ENCODE results near the gene PPP1R14D.

The PPP1R14D gene

GRCh38 chr15:40812721-40813425 is 15.6 kb downstream of the PPP1R14D start:
- no peak overlapping the region for H3K27ac ChIP-seq
- no peak for TF ChIP-seq CTCF (IDR thresholded peaks at IDR 0.05)
- TF ChIP-seq ZFX (IDR thresholded peaks at IDR 0.05; ENCODE audit: borderline replicate concordance) = no peak

GRCh38 chr15:40808861-40809450 is 19.6 kb downstream of the PPP1R14D start:
- TF ChIP-seq CTCF (IDR thresholded peaks at IDR 0.05) (no peak), ZFX (IDR thresholded peaks at IDR 0.05; ENCODE audit: borderline replicate concordance) (no peak)
- no peak overlapping the region for H3K27ac ChIP-seq

- peak overlapping the region; percentile 77 for H3K27ac ChIP-seq
These were observed 20.5 kb downstream of the PPP1R14D start for GRCh38 chr15:40807888-40808461.

GRCh38 chr15:40807028-40807887 is 21.2 kb downstream of the PPP1R14D start, which contains the start of the genes DNAJC17 and ZFYVE19:
TSS of gene DNAJC17 (minus strand) at chr15:40807473. CDS start at chr15:40807446, 27 bp downstream.
TSS of gene ZFYVE19 (plus strand) at chr15:40807089. CDS start at chr15:40807590, 501 bp downstream.
- H3K27ac ChIP-seq = peak within 1 kb of the TSS; percentile 77

More at GRCh38 chr15:40807888-40808461, 20.5 kb downstream of the PPP1R14D start:
- TF ChIP-seq CTCF (IDR thresholded peaks at IDR 0.05) (no peak), ZFX (IDR thresholded peaks at IDR 0.05; ENCODE audit: borderline replicate concordance) (no peak)

GRCh38 chr15:40806672-40807027 is 21.9 kb downstream of the PPP1R14D start:
- TF ChIP-seq ZFX (IDR thresholded peaks at IDR 0.05; ENCODE audit: borderline replicate concordance) = no peak
- TF ChIP-seq CTCF (IDR thresholded peaks at IDR 0.05) = no peak
- peak overlapping the region; percentile 77 for H3K27ac ChIP-seq

More at GRCh38 chr15:40807028-40807887, 21.2 kb downstream of the PPP1R14D start, which contains the start of the genes DNAJC17 and ZFYVE19:
- TF ChIP-seq CTCF (IDR thresholded peaks at IDR 0.05) = peak; percentile 13
- TF ChIP-seq ZFX (IDR thresholded peaks at IDR 0.05; ENCODE audit: borderline replicate concordance) = no peak

- peak overlapping the region; percentile 27; the same call in 1 of the 2 replicates for H3K27ac ChIP-seq
- no peak for TF ChIP-seq ZFX (IDR thresholded peaks at IDR 0.05; ENCODE audit: borderline replicate concordance)
- TF ChIP-seq CTCF (IDR thresholded peaks at IDR 0.05) = peak; percentile 13
These were observed 24.8 kb downstream of the PPP1R14D start for GRCh38 chr15:40803688-40804087.

Measured in 22Rv1 (cell line).